ENCODE results near the gene C4BPB.

C4BPB gene

DNA sequence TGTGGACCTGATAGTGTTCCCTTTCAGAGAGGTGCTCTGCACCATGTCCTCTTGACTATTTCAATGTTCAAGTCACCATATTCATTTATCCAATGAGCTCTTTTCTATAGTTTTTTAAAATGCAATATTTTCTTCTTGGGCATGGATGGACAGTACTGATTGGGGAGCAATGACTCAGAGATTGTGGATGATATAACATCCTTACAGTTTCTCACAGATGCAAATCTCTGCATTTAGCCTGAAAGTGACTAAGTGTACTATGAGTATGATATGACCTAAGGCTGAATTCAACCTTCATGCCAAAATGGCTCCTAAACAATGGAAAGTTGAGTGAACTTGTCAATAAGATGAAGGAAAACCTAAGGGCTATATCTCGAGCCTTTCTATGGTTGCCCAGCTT lies 51.9 kb downstream of the C4BPB start:
- no peak for DNase-seq (ENCODE audit: low read depth in 3 of 3)

DNA sequence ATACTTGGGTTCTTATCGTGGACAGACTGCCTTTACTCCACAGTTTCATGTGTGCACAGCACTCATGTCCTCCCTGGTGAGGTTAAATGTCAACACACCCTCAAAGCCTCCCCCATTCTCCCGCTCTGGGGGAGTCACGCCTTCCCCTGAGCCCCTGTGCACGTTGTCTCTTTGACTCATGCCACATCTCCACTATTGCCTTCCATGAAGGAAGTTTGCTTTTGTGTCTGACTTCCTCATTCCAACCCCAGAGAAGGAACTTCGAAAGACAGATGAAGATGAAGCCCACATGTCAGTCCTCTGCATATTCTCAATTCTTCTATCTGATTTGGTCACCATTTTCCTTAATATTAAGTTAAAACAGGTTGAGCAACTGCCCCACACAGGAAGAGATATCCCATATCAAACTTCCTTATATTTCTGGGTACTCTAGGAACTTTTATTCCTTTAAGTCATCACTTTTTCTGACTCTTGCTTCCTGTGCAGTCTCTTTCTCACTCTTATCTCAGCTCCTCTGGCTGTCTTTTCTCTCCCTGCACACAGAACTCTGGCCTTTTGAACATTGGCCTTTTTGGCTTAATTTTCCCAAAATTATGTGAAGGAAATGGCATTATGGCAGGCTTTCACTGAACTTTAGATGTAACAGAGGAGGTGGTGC lies 56.9 kb downstream of the C4BPB start:
- DNase-seq (ENCODE audit: low read depth in 3 of 3): no peak
